IPS-11a (cell line): ENCODE measurements around the gene BTBD10.

Experiments used
- H3K4me3 ChIP-seq: one replicate; pipeline ENCODE4 v1.5.1; 2013; ENCODE audit warnings: low read depth, low read length, control low read depth

Gene BTBD10

DNA sequence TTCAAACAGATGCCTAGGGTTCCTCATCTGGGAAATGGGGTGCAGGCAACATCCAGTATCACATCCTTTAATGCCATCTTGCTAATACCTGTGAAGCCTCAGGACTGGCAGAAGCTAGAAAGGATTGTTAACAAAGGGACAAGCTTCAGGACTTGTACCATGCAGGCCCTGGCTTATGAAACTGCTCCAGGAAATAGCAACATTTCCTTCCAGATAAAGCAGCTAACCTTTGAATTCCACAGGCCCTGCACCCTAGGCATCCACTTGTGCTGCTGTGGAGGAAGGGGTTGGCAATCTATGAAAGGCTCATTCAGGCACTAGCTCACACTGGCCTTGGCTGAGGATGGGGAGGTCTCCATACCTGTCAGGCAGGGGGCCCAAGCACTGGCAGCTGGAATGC lies 87.2 kb downstream of the BTBD10 start:
- no peak overlapping the region for H3K4me3 ChIP-seq

DNA sequence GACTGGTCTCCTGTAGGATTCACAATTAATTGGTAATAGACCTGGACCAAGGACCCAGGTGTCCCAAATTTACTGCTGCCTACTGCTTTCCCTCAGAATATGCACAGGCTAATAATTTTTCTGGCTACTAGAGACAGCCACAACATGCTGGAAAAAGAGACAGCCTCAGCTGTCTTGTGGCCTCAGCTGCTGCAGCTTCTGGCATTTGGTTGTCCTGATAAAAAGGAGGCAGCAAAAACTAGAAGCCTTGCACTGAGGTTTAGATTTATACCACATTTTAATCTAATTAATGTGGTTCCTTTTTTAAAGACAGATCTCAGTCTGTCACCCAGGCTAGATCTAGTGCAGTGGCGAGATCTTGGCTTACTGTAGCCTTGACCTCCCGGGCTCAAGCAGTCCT lies 89.8 kb downstream of the BTBD10 start:
- H3K4me3 ChIP-seq: no peak overlapping the region

- no peak overlapping the region for H3K4me3 ChIP-seq
Measured at GRCh38 chr11:13368041-13368446, 95.0 kb downstream of the BTBD10 start.

- H3K4me3 ChIP-seq: no peak overlapping the region
Measured at GRCh38 chr11:13367115-13367514, 95.9 kb downstream of the BTBD10 start.

- H3K4me3 ChIP-seq: no peak overlapping the region
Measured at GRCh38 chr11:13366266-13367026, 96.6 kb downstream of the BTBD10 start.

DNA sequence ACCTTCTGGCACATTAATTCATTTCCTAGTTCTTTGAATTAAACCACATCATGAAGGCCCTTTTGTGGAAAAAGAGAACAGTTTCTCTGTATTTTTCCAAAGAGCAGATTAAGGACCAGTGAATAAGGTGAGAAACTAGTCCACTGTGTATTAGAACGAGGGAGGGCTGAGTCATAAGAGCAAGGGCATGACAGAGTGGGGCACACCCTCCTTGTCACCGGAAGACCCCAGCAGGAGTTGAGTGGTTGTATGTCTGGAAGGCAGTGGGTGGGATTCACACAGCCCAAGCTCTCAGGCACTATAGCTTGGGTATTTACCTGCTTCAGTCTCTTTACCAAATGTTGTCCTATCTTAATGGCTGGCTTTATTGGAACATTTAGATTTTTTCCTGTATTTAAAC lies 98.6 kb downstream of the BTBD10 start:
- H3K4me3 ChIP-seq: no peak overlapping the region

DNA sequence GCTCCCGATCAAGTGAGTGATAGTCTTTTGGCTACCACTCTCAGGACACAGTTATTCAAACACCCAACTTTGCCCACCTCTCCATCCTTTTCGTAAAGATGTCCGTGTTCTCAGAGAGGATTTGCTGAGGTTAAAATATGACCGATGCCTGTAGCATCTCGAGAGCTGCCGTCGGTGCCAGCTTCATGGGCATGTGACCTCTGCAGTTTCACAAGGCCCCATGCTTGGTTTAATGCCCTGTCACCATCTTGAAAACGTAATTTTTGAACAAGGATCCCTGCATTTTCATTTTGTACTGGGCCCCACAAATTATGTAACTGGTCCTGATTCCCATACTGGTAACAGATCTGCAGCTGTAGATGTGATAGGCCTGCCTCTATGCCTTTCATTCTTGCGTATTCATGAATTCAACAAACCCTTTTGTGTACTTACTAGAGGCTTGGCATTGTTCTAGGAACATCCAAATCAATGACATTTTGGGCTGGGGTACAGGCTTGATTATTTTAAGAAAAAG lies 100.4 kb downstream of the BTBD10 start:
- no peak overlapping the region for H3K4me3 ChIP-seq

DNA sequence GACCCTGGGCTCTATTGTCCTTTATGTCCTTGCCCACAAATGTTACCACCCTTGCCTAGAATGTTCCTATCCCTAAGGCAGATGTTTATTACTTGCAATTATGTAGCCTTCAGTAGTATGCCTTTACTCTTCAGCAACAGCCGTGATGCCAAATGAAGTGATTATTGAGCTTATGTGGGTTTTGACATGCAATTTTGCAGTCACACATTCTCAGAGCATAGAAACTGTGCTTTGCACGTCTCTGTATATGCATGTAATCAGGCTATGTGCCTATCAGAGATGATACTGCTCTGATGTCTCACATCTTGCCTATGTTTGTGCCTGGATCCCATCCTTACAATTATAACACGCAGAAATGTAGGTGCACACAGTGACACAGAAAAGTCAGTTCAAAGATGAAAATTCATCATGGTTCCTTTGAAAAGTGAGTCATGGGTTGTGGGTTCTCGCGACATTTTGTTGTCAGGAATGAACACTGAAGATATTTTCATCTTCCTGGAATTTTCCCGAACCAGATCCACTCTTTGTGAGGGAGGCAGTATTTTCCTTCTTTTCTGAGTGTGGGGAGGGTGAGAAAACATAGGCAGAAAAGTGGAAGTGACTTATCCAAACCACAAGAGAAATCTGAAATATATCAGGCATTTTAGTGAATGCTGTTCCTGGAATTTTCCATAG lies 104.3 kb downstream of the BTBD10 start:
- H3K4me3 ChIP-seq: no peak overlapping the region

DNA sequence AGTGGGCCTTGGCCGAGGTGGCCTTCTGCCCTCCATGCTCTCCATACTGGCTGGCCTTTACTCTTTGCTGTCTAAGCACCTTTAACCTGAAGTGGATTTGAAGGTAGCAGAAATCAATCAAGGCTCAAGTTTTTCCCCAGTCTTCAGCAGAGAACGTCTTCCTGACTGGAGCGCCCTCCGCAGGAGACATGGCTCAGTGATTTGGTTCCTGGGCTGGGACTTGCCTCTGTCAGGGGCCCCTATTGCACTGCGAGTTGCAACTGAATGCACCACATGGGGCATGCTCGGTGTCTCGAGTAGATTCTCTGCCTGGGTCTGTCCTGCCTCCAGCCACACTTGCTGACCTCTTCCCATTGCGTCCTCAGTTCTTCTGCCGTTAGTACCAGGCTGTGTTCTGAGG lies 105.8 kb downstream of the BTBD10 start:
- no peak overlapping the region for H3K4me3 ChIP-seq

GRCh38 chr11:13355191-13355590 lies 107.8 kb downstream of the BTBD10 start:
- no peak overlapping the region for H3K4me3 ChIP-seq

DNA sequence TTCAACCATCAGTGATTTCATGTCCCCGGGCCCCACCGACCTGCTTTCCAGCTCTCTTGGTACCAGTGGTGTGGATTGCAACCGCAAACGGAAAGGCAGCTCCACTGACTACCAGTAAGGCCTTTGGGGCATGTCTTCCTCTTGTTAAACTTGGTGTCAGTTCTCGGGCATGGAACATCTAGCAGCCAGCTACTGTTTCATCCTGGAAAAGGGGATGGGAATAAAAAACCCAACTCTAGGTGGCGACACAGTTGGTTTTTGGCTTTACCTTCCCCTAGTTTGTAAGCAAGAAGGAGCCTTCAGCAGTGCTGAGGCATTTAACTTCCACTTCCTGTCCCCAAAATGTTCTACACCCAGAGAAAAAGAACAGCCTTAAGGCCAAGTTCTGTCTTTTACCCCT lies 108.7 kb downstream of the BTBD10 start:
- no peak overlapping the region for H3K4me3 ChIP-seq

- no peak overlapping the region for H3K4me3 ChIP-seq
Measured at GRCh38 chr11:13352711-13353110, 110.3 kb downstream of the BTBD10 start.

DNA sequence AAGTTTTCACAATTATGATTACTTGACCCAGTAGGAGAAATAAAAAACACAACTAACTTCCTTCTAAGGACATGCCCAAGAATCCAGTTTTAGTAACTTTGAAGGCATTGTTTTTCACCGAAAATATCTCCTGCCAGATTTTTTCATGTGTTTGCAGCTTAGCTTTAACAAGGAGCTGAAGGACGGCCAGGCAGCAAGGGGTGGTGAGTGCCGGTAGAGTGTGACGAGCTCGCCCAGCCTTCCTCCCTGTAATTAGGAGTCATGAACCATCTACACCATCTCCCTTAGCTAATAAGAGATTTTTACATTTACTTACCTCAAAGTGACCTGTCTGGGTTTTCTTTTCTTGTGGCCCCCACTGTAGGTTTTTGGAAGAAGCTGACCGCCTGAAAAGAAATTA lies 113.4 kb downstream of the BTBD10 start:
- H3K4me3 ChIP-seq: no peak overlapping the region

DNA sequence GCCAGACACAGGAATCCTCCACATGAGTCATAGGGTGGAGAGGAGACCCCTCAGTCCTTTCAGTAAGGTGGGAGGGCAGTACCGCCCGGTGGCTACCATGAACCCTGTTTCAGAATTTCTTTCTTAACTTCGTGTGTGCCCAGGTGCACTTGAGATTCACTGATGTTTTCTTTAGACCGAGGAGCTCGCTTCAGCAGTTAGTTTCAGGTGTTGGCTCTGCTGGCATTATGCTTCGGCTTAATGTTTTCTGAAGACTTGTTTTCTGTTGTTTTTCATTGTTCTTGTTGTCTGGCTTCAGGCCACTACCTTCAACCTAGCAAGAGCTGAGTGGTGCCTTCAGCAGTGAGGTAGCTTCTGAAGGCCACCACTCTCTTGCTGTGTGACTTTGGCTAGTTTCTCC lies 114.0 kb downstream of the BTBD10 start:
- no peak overlapping the region for H3K4me3 ChIP-seq

DNA sequence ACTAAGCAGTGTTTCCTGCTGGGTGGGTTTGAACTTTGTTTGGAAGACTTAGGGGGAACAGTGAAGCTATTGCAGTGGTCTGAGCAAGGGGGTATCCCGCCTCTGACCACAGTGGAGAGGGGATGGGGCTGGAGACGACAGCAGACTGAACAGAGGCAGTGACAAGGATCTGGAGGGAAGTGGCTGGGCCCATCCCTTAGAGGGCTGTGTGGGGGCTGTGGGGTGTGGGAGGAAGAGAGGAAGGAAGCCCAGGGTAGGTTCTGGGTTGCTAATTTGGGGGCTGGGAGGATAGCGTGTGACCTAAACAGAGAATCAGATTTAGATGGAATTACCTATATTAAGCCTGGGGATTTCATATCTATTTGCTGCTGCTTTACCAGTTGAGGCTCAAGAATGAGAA lies 114.7 kb downstream of the BTBD10 start:
- no peak overlapping the region for H3K4me3 ChIP-seq

DNA sequence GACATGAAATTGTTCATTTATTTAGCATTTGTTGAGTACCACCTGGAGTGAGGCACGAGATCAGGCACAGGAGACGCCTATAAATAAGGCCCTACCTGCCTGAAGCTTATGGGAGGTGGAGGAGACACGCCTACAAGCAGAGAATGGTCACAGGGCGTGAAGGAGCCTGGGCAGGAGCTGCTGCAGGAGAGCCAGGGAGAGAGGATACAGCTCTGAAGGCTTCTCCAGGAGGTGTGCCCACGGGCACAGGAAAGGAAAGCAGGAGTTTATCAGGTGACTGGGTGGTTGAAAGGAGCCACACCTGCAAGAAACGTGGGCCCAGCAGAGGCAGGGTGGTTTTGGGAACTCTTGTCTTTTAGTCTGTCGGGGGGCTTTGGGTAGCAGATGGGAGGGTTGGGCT lies 115.1 kb downstream of the BTBD10 start:
- H3K4me3 ChIP-seq: no peak overlapping the region

GRCh38 chr11:13346470-13346869 lies 116.6 kb downstream of the BTBD10 start:
- no peak overlapping the region for H3K4me3 ChIP-seq

GRCh38 chr11:13344818-13345217 lies 118.2 kb downstream of the BTBD10 start:
- H3K4me3 ChIP-seq: no peak overlapping the region

DNA sequence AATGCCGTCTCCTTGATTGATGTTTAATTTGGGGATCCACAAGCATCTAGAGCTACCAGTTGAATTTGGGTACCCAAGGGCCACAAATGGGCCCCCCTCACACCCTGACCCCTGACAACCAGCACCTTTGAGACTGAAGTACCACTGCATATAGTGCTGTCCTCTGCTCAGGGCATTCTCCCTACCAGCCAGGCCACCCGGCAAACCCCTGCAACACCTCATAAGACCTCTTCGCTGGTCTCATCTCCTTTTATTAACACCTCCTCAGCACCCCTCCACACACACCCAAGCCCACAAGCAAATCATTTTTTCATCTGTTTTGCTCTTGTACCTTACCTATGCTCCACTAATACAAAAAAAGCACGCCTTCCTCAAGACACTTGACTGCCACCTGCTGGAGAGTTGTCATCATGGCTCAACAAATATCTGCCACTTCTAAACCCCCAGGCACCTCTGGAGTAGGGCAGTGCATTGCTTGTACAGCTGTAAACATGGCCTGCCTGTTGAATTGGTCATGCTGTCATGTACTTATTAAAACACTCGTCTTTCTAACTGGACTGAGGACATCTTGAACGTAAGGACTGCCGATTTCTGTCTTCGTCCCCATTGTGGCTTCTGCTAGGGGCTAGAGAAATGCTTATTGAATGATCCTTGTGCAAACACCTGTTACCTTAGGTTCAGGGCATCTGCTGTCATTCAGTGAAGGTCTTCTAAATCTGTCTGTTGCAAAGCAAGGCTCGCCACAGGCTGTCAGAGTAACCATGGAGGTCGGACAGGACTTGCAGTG lies 118.9 kb downstream of the BTBD10 start:
- no peak overlapping the region for H3K4me3 ChIP-seq

- H3K4me3 ChIP-seq: no peak overlapping the region
Measured at GRCh38 chr11:13343067-13343466, 120.0 kb downstream of the BTBD10 start.

GRCh38 chr11:13341026-13341425 lies 122.0 kb downstream of the BTBD10 start:
- H3K4me3 ChIP-seq: no peak overlapping the region
